IPS-NIHi7 (cell line): ENCODE measurements around the gene ADGRV1.
"Not testable (repeated sequence)": the region's sequence is repeated elsewhere in the genome, so short reads cannot be mapped to it uniquely, and the experiment has no call there.

Experiments
- DNase-seq: peaks from one replicate; pipeline ENCODE4 v3.0.0; 2012; ENCODE audit warnings: mixed read lengths; ENCODE audit errors: extremely low spot score

Gene ADGRV1

GRCh38 chr5:90902170-90902569 lies 343.6 kb downstream of the ADGRV1 start:
- DNase-seq = no peak

DNA sequence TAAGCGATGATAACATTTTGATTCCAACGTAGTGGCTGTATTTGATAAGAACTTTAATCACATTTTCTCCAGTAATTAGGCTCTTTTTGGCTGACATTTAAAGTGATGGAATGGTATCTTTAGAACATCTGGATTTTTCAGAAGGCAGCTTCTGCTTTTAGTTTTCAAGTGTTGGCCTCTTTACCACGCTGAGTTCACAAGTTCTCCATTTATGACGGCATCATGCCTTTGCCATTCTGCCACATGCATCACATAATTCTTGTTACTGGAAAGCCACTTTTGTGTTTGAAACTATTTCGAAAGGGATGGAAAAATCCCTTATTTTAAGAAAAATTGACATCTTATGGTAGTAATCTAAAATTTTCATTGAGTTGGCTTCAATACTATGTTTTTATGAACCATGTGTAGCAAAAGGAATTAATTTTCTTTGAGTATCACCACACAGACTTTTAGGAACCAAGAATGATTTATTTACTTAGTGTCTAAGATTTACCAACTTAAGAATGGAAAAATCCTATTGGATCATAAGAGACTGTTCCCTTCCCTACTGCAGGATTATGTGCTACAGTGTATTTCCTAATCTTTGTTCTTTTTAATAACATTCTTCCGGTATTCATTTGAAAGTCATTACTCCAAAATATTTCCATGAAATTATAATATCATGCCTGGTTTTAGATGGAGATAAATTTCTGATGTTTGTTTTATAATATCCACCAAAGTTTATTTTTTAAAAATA lies 344.2 kb downstream of the ADGRV1 start:
- DNase-seq = no peak

- DNase-seq = no peak
Measured at GRCh38 chr5:90909101-90909503, 350.5 kb downstream of the ADGRV1 start.

DNA sequence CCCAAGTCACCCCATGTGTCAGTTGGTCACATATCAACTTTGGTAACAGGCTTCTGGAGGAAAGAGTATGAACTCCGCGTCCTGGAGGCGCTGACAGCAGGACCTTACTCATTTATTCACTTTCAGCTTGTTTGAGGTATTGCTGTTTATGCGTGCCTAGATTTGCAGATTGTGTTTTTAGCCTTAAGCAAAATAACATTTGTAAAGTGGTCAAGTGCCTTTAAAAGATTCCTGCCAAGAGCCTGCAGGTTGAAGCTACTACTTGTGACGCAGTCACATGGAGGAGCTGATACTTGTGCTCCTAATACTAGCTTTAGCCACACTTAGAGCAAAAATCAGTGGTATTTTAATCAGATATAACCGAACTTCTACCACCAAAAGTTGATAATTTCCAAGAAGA lies 351.3 kb downstream of the ADGRV1 start:
- no peak for DNase-seq

GRCh38 chr5:90911169-90911568 lies 352.6 kb downstream of the ADGRV1 start:
- no peak for DNase-seq

- DNase-seq = no peak
Measured at GRCh38 chr5:90912476-90912875, 353.9 kb downstream of the ADGRV1 start.

- no peak for DNase-seq
Measured at GRCh38 chr5:90915393-90915792, 356.8 kb downstream of the ADGRV1 start.

DNA sequence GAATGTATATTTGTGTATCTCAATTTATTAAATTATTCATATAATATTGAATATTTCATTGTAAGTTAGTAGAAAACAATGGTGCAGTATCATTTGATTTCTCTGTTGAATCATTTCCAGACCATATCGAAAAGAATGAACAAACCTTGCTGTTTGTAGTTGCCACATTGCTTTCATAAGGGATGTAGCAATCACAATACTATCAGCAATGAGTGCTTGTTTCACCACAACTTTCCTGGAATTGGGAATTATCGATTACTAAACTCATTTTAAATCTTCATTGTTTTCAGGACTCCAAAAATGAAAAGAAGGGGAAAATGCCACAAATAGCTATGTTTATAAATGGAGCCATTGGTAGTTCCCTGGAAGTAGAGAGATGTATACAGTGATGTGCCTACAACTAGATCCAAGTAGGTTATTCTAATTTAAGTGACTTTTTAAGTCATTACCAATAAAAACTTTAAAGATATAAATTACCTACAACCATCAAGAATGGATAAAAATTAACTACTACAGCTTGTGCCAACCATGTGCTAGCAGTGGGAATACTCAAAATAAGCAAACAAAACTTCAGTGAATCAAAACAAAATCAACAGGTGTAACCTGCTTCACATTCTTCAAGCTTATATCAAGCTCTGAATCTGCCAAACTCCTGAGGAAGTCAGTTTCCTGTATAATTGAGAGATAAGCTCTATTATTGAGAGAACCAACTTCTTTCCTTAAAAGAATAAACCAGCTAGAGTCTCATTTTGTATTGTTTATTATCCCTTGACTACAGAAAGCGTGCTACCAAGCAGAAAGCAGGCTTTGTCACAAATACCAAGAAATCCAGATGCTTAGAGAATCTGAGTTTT lies 358.6 kb downstream of the ADGRV1 start:
- no peak for DNase-seq

- DNase-seq = no peak
Measured at GRCh38 chr5:90917928-90918668, 359.5 kb downstream of the ADGRV1 start.

DNA sequence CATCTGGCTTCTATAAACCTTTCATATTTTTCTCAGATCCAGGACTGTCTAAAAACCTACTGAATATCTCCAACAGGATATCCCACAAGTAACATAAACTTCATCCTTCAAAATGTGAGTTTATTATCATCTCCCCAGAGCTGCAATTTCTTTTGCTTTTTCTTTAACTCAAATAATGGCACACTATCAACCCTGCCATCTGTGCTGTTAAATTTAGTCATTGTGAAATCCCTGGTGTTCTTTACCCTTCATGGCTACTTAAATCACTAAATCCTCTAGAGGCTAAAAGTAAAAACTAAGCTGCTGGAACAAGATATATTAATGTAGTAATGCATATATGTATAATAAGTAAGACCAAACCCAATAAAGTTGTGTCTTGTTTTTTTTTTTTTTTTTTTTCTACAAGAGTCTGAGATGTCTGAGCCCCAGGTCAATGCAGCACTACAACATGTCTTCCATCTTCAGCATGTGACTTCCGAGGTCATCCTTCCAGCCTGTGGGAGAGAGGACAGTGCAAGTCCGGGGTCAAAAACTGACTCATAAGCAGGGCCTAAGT lies 362.9 kb downstream of the ADGRV1 start:
- DNase-seq = no peak

- not testable (repeated sequence) for DNase-seq
Measured at GRCh38 chr5:90924222-90924621, 365.6 kb downstream of the ADGRV1 start.

- DNase-seq = not testable (repeated sequence)
Measured at GRCh38 chr5:90929013-90929839, 370.6 kb downstream of the ADGRV1 start.

DNA sequence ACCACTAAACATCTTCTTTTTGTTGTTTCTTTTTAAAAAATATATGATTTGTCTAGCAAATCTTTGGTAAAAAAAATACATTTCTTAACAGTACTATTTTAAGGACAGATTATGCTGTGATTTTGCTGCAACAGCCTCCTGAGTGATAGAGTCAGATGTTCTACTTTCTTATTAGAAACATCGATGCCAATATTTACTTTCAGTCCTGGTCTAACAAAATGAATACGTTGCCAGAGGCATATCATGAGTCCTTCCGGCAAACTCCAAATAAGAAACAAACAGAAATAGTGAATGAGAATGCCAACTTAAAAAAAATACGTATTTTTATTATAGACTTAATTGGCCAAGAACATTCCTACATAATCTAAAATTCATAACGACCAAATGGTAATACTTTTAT lies 371.5 kb downstream of the ADGRV1 start:
- no peak for DNase-seq

GRCh38 chr5:90930756-90931431 lies 372.3 kb downstream of the ADGRV1 start:
- DNase-seq = no peak

DNA sequence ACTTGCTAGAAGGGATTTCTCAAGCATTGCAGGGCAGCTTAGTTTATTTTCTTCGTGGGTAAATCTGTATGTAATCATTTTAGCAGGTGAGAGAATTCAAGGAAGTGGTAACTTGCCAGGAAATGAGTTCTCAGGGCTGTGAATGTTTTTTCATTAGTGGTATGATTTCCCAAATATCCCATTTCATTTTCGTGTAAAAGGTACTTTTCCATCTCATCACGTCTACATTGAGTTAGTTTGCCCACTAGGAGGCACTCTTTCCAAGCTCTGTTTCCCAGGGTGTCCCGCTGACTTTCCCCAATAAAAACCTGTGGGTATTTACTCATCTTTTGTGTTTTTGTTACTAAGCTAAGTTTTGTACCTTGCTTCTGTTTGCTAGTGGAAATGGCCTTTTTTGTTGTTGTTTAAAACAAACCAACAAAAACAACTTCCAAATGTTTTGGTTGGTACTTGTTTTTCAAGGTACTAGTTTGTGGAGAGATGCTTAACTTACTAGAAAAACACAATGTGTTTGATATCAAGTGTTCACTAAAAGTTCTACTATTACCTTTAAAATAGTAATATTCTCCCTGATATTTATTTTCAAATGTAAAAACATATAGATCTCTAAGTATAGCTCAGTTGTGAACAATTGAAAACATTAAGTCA lies 373.6 kb downstream of the ADGRV1 start:
- DNase-seq = peak; percentile 57

- no peak for DNase-seq
Measured at GRCh38 chr5:90933298-90933697, 374.7 kb downstream of the ADGRV1 start.

GRCh38 chr5:90934091-90934719 lies 375.6 kb downstream of the ADGRV1 start:
- DNase-seq = no peak

GRCh38 chr5:90934738-90935137 lies 376.1 kb downstream of the ADGRV1 start:
- DNase-seq = no peak

DNA sequence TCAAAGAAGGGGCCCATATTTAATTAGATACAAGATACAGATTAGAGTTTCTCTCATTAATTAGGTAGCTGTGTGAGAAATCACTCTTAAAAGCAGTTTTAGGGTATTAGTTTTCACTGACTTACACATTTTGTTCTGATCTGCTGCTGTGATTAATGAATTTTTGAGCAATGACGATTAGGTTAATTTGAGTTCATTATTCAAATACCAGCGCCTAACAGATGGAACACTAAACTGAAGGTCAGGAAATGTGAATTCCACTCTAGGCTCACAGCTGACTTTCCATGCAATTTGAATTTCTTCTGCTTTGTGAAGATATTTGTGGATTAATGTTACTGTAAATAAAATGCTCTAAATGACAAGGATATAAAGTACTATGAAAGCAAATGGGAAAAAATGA lies 380.6 kb downstream of the ADGRV1 start:
- DNase-seq = no peak
